Fibroblast of skin of right biceps (primary cell): Measurements from ENCODE around the gene KIF18B.
A peak's percentile ranks its signal among the peaks of the same experiment; 100 is the strongest.

ENCODE experiments used
- DNase-seq: peaks from one replicate; pipeline ENCODE4 v3.0.0-alpha.2; 2013

Gene KIF18B

GRCh38 chr17:44933824-44934744 is 13.5 kb downstream of the KIF18B start:
- DNase-seq = no peak

GRCh38 chr17:44932787-44933097 is 14.8 kb downstream of the KIF18B start:
- no peak for DNase-seq

DNA sequence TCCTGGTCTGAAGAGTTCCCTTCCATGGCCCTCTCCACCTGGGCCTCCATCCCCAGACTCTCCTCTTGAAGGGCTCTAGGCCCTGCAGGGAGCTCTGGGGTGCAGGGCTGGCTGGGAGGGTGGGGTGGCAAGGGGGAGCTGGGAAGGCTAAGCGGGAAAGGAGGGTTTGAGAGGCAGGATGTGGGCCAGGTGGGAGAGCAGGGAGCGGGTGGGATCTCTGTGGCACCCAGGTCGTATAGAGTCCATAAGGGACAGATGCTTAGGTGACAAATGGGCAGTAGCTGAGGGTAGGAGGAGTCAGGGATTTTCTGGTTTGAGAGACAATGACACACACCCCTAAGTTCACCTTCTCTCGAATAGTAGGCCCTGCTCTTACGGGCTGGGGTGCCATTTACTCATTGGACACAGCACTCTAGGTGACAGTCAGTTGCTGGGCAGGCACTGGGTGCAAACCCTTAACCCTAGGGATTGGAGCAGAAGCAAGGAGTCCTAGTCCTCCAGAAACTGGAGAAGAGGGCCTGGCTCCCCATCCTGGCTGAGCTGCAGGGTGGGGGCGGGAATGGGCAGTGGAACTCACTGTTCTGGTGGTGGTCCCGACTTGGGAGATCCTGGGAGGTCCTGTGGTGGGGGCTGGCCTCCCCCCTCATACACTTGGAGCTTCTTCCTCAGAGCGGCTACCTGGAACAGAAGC is 15.3 kb downstream of the KIF18B start:
- DNase-seq = no peak

DNA sequence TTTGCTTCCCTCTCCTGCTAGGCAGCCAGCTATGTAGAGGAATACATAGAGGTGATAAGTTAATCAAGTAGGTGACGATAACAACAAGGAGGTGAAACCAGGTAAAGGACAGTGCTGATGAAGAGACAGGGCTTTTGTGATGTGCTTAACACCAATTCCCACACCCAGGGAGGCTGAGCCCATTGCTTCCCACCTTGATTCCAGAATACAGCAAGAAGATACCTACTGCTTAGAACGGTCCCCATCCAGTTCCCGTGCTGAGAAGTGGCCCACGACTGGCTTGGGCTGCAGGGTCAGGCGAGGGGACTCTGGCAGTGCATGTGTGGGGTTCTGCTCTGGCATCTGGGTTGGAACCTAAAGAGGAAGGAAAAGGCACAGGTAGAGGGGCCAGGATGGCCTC is 16.2 kb downstream of the KIF18B start:
- no peak for DNase-seq

GRCh38 chr17:44930667-44931066 is 16.9 kb downstream of the KIF18B start:
- no peak for DNase-seq

DNA sequence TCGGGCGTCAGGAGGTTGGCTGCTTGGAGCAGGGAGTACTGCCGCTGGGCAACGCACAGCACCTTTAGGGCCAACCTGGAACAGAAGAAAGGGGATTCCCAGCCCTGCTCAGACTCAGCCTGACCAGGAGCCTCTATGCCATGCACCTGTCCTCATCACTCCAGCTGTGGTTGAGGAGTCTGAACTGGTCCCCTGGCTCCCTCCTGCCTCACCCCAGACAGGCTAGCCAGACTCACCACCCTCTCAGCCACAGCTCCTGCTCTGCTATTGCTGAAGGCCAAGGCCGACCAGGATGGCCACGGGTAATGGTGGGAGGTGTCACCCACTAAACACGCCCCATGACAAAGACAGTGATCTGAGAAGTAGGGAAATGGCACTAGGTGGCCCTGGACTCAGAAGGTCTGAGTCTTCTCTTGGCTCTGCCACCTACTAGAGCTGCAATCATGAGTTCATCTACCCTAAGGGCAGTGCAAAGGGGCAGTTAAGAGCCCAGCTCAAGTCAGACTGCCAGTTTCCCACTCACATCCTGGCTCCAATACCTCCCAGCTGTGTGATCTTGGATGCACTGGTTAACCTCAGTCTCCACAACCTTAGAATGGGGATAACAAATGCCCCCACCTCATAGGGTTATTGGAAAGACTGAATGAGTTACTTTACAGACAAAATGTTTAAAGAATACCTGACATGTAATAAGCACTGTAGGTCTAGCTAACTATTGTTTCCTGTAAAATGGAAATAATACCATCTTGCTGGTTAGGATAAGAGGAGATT is 18.4 kb downstream of the KIF18B start:
- no peak for DNase-seq

DNA sequence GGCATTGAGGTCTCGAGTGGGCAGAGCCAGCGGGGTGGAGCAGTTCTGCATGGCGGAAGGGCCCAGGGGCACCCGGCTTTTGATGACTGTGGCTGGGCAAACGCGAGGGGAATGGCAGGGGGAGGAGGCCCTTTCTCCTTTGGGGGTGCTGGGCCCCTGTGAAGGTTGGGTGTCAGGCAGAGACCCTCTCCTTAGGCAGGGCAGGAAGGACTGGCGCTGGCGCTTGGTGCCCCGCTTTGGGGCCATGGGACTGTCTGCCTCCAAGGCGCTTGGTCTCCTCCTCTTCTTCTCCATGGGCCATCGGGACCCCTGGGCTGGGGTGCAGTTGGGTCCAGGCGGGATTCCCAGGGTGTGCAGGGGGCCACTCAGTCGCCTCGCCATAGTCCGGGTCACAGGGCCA is 19.4 kb downstream of the KIF18B start:
- DNase-seq = no peak

DNA sequence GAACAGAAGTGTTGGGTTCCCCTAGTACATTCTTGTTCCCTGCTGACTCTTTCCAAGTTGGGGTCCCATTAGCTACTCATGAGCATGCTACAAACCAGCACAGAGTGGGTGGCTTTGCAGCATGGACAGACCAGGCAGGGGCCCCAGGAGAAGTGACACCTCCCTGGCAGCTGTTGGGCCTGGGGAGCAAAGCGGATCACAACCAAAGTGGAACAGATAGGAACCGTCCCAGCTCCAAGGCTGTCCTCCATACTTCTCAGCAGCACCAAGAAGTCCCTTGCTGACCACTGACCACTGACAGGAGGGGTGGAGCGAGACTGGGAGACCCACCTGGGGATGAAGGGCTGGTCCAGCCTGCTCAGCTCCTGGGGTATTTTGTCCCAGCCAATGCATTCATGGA is 19.9 kb downstream of the KIF18B start:
- no peak for DNase-seq

- DNase-seq = no peak
Measured at GRCh38 chr17:44926821-44927525, 20.6 kb downstream of the KIF18B start.

- DNase-seq = no peak
Measured at GRCh38 chr17:44925731-44926697, 21.6 kb downstream of the KIF18B start.

DNA sequence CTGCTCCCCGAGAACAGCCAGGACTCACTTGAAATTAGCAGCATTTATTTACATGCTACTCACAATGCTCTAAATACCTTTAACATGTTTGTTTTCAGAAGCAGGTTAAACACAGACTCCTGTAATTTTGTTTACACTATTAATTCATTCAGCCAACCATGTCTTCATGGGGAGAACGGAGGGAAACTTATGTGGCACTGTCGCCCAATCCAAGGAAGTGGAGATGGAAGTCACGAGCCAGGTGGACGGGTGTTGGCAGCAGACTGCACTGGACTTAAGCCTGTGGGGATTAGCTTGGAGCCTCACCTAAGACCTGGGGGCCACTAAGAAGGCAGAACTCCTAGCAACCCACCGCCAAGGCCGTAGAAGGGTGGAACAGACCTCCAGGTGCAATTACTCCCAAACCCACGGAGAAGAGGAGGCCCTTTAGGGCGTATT is 23.4 kb downstream of the KIF18B start:
- no peak for DNase-seq

GRCh38 chr17:44922746-44923470 is 24.7 kb downstream of the KIF18B start:
- DNase-seq = no peak

GRCh38 chr17:44922136-44922535 is 25.4 kb downstream of the KIF18B start:
- no peak for DNase-seq

DNA sequence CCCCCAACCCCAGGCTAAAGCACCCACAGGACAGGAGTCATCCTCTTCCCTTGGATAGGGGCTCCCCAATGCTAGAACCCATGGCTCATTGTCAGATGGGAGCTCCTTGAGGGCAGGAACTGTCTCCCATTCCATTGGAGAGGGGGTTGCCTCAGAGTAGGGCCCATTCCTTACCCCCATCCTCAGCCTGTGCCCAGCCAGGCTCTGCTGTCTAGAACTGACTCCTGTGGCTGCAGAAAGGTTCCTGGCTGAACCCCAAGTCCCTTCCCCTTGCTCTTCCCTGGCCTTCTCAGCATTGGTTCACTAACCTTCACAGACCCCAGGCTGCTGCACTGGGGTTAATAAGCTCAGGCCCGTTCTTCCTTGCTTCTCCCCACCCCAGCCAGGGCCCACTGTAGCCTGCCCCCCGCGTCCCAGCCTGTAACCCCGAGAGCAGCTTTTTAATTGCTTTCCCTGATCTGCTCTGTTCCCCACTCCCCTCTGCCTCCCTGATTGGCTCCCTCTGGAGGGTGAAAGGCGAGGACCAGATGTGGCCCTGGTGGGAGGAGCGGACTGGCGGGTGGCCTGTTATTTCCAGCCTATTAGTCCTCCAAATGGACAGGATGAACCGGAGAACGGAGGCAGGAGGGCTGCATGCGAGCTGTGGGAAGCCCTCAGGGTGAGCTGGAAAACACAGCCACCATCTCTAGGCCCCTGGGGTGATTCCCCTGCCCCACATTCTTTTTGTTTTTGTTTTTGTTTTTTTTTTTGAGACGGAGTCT is 26.3 kb downstream of the KIF18B start:
- no peak for DNase-seq

GRCh38 chr17:44920565-44920940 is 27.0 kb downstream of the KIF18B start:
- DNase-seq = no peak

DNA sequence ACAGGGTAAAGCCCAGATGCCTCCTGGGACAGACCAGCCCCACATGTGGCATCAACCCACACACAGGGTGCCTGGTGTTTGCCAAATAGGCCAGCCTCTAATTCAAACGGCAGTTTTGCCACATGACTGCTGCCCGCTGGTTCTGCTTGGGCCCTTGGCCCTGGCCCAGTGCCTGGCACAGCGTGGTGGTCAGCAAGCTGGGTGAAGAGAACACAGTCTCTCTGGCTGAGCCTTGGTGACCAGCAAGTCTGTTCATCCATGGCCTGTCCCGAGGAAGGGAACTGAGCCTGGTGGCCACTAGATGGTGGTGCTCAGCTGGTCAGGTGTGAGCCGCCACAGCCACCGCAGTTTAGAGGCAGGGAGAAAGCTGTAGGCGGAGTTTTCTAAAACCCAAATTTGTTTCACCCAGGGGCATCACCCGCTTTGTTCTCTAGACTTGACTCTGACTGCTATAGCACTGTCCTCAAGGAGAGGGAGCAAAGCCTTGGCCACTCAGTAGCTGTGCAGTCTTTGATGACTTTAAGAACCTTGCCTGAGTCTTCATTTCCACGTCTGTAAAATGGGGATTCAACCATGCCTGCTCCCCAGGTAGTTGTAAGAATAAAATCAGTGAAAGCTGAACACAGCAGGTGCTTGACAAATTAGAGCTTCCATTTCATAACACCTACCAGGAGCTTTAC is 27.5 kb downstream of the KIF18B start:
- DNase-seq = peak; percentile 73

GRCh38 chr17:44919411-44919810 is 28.2 kb downstream of the KIF18B start:
- no peak for DNase-seq

- no peak for DNase-seq
Measured at GRCh38 chr17:44918006-44918405, 29.6 kb downstream of the KIF18B start.

DNA sequence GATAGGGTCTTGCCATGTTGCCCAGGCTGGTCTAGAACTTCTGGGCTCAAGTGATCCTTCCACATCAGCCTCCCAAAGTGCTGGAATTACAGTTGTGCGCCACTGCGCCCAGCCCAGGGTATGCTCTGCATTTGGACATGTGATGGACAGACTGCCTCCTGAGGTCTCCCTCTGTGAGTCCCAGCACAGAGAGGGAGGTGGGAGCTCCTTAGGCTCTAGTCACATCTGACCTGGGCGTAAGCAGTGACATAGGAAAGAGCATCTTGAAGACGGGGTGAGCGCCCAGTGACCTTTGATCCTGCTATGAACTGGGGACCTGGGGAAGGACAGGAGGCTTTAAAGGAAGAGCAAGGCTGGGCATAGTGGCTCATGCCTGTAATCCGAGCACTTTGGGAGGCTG is 30.1 kb downstream of the KIF18B start:
- DNase-seq = no peak

DNA sequence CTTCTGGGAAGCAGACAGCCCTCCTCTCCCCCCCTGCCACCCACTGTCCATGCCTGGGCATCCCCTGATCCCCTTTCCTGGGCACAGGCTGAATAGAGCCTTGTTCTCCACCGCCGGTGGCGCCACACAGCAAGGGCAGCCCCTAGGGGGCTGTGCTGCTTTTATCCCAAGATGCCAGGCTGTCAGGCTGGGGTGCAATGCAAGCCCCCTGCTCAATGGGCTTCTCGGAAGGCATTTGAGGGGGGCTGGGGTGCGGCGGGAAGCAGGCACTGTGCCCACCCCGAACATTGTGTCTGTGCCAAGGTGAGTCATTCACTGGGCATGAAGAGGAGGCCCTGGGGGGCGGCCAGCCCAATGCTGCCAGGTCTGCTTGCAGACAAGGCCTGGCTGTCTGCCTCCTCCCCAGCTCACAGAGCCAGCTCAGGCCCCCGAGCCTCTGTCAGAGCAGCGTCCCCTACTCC is 30.8 kb downstream of the KIF18B start:
- DNase-seq = peak; percentile 41
